Stimulated activated naive CD8-positive, alpha-beta T cell treated with anti-CD3 and anti-CD28 coated beads, Interleukin-15, Interleukin-2, amounts not matched to agents 100 U/mL and 50 U/mL, for 24 hours (primary cell): Measurements from ENCODE around the gene RUNX2.
A peak's percentile ranks its signal among the peaks of the same experiment; 100 is the strongest.
"Not testable (repeated sequence)": the region's sequence is repeated elsewhere in the genome, so short reads cannot be mapped to it uniquely, and the experiment has no call there.

Source experiments
- ATAC-seq: fragments of 150-1000 bp; cut with Tn5 transposase; one replicate; pipeline ENCODE4 v1.10.0; 2021
- DNase-seq: peaks from one replicate; pipeline ENCODE4 v3.0.0; 2021

Gene RUNX2

GRCh38 chr6:45457141-45457540 is 129.0 kb downstream of the RUNX2 start:
- DNase-seq (no peak), ATAC-seq (no peak)

DNA sequence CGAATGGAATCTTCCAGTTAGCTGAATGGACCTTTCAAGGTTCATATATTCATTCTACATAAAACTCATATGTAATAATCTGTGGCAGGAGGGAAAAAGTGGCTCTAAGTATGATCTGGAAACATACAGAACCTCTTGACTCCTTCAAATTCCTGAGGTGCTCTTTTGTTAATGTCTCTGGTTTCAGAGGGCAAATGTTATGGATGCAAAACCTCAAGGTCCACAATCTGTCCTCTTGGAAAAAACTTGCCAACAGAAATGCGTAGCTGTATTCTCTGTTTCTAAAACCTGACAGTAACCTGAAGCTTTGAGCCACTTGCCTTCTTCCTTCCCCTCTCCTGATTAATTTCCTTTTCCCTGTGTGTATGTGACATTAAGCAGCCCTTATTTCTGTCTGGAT is 130.5 kb downstream of the RUNX2 start:
- no peak for DNase-seq
- ATAC-seq: no peak

- DNase-seq (no peak), ATAC-seq (no peak)
Measured at GRCh38 chr6:45460166-45460565, 132.0 kb downstream of the RUNX2 start.

DNA sequence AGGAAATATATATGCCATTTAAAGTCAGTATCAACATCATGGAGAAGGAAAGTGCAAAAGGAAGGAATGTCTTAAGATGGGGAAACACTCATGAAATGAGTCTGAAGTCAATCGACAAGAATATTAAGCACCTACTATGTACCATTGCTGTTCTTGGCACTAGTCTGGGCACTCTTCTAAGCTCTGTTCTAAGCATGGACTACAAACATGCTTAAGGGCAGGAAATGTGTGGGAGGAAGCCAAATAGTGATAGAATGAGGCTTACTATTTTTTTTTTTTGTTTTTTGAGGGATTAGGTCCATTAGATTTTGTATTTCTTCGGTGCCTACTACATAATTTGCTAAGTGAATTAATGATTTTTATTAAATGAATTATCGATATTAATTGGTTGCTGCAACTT is 133.4 kb downstream of the RUNX2 start:
- no peak for ATAC-seq
- no peak for DNase-seq

GRCh38 chr6:45462190-45463134 is 134.3 kb downstream of the RUNX2 start:
- DNase-seq: no peak
- ATAC-seq: peak; percentile 62

GRCh38 chr6:45464685-45465084 is 136.6 kb downstream of the RUNX2 start:
- no peak for ATAC-seq

DNA sequence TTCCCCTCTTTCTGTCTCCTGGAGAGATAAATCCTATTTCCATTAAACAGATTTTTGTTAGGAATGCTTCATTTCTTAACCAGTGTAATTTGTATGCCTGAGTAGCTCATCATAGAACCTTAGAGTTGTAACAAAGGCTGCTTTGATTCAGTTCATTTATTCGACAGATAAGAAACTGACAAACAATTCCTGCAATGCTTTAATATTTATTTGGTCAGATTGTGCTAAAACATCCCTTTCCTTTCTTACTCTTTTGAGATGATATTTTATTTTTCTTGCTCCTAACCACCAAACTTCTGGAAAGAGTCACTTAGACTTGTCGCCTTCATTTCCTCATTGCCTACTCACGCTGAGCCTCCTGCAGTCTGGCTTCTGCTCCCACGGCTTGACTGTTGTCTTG is 138.6 kb downstream of the RUNX2 start:
- DNase-seq (no peak), ATAC-seq (no peak)

More at GRCh38 chr6:45464685-45465084, 136.6 kb downstream of the RUNX2 start:
- no peak for DNase-seq

- DNase-seq, ATAC-seq: not testable (repeated sequence)
Measured at GRCh38 chr6:45467417-45467816, 139.3 kb downstream of the RUNX2 start.

- DNase-seq: no peak
- peak; percentile 57 for ATAC-seq
Measured at GRCh38 chr6:45467853-45468252, 139.7 kb downstream of the RUNX2 start.

GRCh38 chr6:45469663-45470062 is 141.5 kb downstream of the RUNX2 start:
- ATAC-seq: no peak
- no peak for DNase-seq

DNA sequence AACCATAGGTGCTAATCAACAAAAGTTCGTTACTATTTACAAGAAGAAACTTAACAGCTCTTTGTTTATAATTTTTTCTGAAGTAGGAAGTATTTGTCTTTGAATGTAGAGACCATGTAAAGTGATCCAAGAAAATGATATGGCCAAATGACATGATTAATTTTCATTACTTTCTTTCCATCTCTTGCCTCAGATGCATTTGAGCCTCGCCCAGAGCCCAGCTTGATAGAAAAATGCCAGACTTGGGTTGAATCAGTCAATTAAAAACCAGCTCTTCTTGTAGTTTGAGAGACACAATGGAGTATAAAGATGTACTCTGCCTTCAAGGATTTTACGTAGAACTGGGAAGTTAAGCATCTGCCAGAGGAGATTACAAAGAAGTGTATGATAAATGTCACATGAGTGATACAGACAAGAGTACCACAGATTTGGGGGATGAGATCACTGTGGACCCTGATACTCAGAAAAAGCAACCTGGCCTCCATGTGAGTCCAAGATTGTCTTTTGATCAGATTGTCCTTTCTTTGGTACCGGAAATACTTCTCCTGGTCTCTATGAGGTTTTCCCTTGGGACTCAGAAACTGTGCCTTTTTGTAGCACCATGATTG is 142.1 kb downstream of the RUNX2 start:
- DNase-seq (no peak), ATAC-seq (peak; percentile 34)

- DNase-seq: no peak
- ATAC-seq: no peak
Measured at GRCh38 chr6:45472382-45472781, 144.3 kb downstream of the RUNX2 start.

DNA sequence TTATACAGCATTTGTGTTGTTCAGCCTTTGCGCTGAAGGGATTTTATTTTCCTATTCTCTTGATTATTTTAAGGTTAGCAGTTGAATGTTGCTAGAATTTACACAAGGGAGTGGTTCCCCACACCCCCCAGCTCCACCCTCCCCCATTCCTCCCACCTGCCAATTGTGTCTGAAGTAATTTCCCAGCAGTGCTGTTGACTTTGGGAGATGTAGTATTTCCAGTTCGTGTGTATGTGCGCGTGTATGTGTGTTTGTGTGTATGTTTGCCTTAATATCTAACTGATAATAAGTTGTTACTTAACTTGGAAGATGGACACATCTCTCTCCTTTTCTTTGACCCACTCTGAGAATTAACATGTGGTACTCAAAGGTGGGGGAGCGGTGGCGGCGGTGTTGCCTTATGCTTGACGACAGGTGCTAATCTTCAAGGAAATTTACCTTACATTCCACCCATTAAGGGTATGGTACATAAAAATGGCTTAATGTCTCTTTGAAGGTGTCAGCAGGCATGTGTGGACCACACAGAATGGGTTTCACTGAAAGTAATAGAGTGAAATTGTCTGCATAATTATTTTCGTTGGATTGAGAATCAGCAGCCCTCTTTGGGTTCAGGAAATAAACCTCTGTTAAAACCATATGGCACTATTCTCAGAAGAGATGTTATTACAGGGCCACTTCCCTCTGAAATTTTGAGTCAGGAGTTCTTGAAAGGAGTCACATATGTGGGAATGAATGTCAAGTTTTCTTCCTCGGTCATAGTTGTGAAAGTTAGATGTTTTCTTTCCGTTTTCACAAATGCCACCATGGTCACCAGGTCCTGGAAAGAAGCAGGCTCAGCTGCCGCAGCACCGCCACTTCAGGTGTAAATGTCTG is 145.2 kb downstream of the RUNX2 start:
- DNase-seq (no peak), ATAC-seq (no peak)

DNA sequence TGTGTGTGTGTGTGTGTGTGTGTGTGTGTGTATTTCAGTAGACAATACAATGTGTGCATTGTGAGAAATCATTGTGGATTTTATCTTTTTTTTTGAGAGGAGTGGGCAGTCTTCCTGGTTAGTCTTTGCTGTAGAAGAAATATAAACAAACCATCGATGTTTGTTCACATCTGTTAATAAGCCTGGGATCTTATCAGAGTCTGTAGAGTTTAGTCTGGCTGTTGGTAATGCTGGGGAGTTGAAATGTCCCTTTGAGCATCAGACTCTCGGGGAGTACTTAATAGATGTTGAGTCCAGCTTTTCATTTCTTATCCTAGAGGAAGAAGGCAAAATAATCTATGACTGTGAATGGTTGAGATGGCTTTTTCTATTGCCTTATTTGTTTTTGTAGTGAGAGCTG is 146.2 kb downstream of the RUNX2 start:
- ATAC-seq (no peak), DNase-seq (no peak)

DNA sequence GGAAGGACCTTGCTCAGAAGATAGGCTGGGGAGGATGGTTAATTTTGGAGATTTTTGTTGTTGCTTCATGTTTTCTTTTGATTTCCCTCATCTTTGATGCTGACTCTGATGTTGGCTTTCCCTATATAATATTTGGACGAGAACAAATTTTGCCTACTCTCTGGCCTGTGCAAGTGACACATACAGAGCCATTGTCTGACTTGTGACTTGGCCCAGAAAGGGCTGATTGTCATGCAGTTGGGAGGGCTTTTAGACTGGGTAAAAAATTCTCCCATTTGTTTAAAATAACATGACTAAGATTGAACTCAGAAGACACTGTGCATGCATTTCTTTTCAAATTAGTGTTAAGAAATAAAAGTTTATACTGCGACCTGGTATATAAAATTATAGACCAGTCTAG is 148.2 kb downstream of the RUNX2 start:
- ATAC-seq (no peak), DNase-seq (no peak)

DNA sequence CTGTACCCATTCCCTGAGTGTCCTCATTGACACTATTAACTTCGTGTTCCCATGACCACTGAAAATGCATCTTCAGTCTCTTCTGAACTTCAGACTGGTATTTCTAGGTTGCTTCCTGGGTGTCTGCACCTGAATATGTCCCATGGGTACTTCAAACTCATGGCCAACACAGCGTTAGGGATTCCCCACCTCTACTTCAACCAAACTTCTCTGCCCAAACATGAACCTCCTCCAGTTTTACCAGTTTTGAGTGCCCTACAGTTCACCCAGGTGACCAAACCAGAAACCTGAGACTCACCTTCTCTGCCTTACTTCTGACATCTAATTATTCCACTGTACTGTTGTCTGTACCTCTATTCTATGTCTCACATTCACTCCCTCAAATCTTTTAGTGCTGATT is 149.1 kb downstream of the RUNX2 start:
- ATAC-seq (no peak), DNase-seq (no peak)

GRCh38 chr6:45477790-45478189 is 149.7 kb downstream of the RUNX2 start:
- peak; percentile 48 for ATAC-seq

GRCh38 chr6:45478240-45478639 is 150.1 kb downstream of the RUNX2 start:
- ATAC-seq: peak; percentile 78

More at GRCh38 chr6:45477790-45478189, 149.7 kb downstream of the RUNX2 start:
- peak; percentile 20 for DNase-seq

DNA sequence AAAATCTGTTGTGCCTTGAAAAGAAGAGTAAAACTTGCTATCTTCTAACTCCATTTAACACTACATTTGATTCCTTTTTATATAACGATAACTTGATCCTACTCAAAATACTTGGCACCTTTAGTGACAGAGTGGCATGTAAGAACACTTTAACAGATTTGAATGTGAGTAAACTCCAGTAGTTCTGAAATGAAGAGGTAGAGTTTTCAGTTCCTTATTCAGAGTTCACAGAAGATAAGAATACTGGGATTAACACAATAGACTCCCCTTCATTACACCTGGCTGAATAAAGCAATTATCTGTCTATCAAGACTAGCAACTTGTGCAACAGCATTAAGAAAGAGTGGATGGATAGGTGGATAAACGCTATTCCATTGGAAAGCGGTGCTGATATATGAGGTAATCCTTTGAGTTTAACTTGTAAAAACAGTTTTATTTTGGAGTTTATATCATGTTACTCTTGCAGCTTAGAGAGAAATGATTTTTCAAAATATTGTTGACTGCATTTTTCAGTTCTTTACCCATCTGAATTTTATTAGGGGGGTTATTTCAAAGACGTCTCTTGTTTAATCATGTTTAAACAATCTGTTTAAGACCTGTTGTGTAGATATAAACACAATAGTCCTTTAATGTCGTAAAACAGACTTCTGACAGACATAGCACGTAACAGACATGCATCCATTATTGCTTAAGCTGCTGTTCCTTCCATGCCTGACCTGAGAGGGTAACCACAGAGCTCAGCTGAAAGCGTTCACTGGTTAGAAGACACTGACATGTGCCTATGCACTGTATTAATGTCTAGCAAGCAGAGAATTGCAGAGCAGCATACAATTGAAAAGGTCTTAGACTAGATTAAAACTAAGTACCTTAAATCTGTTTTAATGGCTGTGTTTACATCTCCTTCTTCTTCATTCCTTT is 152.0 kb downstream of the RUNX2 start:
- no peak for DNase-seq
- no peak for ATAC-seq

More at GRCh38 chr6:45478240-45478639, 150.1 kb downstream of the RUNX2 start:
- DNase-seq: no peak

DNA sequence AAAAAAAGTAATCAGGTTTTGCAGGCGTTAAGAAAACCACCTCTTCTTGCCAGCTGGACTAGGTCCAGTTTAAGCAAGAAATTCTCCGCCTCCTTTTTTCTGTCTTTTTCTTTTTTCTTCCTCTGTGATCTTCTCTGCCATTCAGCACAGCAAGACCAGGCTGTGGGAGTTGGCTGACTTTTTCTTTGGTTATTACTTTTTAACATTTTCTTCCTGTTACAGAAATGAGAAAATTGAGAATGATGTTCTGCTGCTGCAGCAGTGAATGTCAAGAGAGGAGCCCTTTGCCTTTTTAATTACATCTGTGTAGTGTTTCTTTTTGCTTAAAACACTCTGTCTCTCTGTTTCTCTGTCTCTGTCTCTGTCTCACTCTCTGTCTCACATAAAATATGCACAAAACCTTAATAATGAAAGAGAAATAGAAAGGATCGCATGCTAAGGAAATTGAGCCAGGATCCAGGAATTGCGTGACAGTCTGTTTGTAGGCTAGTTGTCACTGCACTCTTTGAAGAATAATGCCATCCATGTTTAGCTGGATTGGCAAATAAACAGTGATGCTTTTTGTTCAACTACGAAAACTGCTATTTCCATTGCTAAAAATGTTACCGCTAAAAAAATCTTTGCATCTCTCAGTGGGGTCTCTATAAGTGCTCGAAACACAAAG is 152.8 kb downstream of the RUNX2 start:
- DNase-seq (no peak), ATAC-seq (no peak)

DNA sequence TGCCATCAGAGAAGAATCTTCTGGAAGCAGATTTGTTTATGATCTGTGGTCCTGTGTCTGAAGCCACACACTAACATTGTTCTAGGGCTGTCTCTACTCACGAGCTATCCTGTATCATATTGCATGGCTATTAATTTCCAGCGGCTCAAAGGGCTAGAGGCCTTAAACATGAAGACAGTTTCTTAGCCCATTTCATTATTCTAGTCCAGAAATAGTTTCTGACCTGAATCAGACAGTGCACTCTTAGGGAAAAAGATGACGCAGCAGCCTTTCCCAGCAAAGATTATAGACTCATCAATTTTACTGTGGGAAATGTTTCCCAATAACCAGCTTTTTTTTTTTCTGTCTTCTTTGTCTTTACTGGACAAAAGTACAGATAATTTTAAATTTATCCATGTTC is 154.9 kb downstream of the RUNX2 start:
- no peak for ATAC-seq
- no peak for DNase-seq
